ENCODE data around the gene EPPIN.

DNA sequence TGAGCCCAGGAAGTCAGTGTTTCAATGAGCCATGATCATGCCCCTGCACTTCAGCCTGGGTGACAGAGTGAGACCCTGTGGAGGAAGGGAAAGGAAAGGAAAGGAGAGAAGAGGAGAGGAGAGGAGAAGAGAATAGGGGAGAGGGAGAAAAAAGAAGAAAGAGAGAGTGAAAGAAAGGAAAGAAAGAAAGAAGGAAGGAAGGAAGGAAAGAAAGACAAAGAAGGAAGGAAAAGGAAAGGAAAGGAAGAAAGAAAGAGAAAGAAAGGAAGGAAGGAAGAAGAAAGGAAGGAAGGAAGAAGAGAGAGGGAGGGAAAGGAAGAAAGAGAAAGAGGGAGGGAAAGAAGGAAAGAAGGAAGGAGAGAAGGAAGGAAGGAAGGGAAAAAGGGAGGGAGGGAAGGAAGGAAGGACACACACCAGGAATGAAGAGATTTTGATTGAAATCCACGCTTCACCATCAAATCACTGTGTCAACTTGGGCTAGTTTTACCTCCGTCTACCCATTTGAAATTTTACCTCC lies 17.6 kb upstream of the EPPIN start:
- TF ChIP-seq CTCF (optimal IDR thresholded peaks at IDR 0.05 in 1 of 3, IDR thresholded peaks at IDR 0.05 in 1 of 3, conservative IDR thresholded peaks at IDR 0.05 in 1 of 3; ENCODE audit: extremely low read depth in 1 of 3, insufficient read depth in 2 of 3, low read length in 3 of 3) (no peak), EZH2 (IDR thresholded peaks at IDR 0.05; ENCODE audit: low read length) (no peak)
